HG03196 (cell line): ENCODE data around the gene ABCA8.
"Not testable (repeated sequence)": the region's sequence is repeated elsewhere in the genome, so short reads cannot be mapped to it uniquely, and the experiment has no call there.

ENCODE experiments used
- ATAC-seq: cut with Tn5 transposase; IDR thresholded peaks from one replicate; pipeline ENCODE4 v1.9.1; 2021; ENCODE audit not compliant: unreplicated experiment

Gene ABCA8

DNA sequence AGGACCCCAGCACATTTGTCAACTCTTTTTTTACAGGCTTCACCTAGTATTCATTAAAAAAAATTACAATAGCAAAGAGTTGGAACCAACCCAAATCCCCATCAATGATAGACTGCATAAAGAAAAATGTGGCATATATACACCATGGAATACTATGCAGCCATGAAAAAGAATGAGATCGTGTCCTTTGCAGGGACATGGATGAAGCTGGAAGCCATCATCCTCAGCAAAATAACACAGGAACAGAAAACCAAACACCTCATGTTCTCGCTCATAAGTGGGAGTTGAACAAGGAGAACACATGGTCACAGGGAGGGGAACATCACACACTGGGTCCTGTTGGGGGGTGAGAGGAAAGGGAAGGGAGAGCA lies 11.4 kb downstream of the ABCA8 start:
- ATAC-seq: not testable (repeated sequence)

DNA sequence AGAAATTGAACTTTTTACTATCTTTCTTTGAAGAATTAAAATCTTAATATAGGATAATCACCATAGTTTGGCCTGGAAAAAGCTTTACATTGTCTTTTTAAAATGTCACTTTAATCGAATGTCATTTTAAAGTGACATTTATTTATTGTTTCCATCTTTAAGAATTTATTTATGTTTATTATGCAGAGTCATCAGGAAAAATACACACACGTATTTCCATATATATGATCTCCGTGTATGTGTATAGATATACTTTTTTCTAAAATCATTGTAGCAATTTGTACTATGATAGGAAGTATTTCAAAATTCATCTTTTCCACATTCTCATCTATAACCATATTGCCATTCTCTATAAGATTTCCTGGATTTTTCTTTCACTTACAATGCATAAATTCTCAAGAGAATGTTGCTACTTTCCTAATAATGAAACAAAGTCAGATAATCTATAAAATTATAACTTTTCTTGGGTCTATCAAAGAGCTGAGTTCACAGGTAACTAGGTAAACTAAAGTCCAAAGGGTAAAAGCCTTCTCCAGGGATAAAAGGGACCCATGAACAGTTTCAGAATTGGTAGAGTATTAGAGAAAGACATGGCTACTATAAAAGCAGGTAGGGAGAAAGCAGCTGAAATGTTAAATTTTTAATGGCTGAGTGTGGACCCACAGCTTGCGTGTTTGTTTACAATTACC lies 11.9 kb downstream of the ABCA8 start:
- no peak for ATAC-seq

DNA sequence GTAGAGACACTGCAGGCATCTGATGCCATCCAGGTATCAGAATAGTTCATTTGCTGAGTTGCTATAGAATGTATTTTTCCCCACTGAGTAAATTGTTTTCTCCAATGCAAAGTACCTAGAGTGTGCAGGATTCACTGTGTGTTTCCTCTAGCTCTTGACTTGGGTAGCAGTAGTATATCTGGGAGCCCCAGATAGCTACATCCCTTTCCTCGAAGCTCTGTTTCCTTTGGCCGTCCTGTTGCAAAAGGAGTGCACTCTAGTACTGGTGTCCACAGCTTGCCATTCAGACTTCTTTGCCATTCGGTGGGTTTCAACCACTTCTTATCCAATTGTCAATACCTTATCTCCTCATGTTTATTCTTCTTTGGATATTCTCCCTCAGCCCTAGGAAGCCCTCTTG lies 12.8 kb downstream of the ABCA8 start:
- ATAC-seq: no peak

DNA sequence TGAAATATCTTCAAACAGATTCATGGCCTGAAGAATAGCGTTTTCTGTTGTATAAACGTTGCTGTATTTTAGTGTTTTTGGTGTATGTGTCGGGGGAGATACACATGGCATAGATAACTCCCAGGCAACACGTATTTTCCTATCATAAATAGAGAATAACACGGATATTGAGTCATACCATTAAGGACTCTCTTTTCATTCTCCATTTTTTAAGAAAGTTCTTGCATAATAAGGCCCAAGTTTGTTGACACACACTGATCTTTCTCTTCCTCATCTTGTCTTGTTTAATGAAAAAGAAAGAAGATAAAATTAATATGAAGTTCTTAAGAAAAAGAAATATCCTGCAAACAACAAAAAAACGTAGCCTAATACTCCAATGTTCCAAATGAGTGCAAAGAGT lies 13.4 kb downstream of the ABCA8 start:
- ATAC-seq: no peak

DNA sequence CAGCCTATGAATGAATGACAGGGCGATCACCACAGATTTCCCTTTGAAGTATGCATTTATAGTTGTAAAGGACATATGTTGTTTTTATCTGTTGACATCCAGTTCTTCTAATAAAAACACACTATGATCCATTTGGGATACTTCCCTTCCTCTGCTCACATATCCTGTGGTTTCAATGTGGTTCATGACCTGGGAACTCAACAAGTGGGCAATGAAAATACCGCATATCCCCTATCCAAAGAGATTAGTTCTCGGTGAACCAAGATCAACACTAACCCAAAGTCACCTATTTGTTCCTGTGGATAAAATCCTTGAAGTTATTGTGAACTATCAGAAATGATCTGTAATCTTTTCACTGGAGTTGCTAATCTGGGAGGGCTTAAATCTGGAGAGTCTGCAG lies 16.0 kb downstream of the ABCA8 start:
- no peak for ATAC-seq

DNA sequence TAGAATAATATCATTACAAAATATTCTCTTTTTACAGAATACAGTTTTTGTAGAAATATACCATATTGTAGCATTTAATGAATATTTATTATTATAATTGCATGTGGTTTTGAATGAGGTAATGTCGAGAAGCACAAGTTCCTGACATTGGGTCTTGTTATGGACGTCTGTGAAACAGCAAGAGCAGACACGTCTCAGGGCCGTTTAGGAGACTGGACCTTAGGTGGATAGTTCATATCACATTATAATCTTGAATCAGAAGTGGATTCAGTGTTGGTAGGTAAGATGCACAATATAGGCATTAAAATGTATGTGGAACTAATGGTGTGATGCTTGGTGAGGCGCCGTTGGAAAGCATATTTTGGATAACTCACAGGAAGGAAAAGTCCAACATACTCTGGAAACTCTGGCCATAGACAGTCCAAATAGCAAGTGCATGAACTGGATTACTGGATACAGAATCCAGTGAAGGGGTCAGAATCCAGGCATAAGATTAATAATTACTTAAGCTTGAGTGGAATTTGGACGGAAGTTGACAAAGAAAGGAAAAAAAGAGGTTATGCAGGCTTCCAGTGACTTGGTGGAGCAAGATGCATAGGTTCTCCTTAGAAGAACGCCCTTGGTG lies 17.2 kb downstream of the ABCA8 start:
- no peak for ATAC-seq

DNA sequence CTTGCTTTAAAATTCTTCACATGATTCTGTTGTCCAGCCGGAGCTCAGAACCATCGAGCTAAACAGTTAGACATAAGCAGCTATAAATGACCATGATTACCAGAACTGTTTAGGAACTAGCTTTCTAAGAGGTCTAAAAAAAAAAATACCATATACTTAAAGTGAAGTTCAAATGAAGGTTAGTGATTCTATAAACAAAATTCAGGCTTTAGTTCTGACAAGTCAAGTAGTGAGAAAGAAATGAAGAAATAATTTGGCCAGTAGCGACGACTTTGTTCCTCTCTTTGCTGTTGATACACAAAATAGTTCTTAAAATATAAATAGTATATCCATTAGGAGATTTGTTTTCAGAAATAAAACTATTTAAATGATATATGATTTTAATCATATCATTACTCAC lies 27.7 kb downstream of the ABCA8 start:
- ATAC-seq: no peak

DNA sequence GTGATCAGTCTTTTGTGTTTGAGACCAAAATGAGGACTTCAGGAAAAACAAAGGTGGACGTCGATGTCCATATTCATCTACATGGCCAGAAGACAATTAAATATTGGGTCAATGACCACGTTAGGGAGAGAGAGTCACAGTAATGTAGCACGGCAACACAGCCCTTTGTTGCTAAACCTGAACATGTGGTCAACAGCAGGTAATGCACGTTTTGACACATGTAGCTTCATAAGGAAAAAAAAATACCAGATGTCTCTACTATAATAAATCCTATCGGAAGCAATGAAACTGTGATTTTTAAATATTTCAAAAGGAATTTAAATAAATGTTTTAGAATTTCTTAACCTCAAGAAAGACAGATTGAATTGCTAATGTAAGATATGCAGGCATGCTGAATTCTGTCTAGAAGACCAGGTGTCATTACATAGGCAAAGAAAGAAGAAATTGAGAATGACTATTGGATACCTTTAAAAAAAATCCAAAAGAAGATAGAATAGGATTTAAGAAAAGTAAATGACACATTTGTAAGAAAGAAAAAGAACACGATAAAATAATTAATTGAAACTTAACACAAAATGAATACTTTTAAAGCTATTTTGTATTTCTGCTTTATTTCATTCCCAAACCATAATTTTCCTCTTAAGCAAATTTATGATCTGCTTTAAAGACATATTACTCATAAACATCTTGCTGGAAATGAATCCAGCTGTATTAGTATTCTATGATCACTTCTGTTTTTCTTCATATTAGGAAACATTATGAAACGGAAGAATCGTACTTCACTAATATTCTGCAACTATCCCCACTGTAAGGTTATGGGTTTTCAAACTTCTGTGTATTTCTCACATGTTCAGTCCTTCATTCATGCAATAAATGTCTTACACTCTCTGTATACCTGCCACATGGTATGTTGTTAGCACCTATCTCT lies 30.1 kb downstream of the ABCA8 start:
- no peak for ATAC-seq

DNA sequence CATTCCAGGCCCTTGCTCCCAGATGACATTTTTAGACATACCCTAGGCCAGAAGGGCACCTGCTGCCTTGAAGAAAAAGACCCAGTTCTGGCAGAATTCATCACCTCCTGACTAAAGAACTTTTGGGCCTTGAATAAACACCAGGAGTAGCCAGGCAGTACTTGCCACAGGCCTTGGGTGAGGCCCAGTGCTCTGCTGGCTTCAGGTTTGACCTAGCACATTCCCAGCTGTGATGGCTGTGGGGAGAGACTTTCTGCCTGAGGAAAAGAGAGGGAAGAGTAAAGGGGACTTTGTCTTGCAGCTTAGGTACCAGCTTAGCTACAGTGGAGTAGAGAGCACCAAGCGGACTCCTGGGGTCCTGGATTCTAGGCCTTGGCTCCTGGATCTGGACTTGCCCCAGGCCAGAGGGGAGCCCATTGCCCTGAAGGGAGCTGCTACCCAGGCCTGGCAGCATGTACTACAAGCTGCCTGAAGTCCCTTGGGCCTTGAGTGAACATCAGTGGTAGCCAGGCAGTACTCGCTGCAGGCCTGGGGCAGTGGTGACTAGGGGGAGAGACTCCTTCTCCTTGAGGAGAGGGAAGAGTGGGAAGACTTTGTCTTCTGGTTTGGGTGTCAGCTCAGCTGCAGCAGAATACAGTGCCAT lies 44.3 kb downstream of the ABCA8 start:
- ATAC-seq: no peak

DNA sequence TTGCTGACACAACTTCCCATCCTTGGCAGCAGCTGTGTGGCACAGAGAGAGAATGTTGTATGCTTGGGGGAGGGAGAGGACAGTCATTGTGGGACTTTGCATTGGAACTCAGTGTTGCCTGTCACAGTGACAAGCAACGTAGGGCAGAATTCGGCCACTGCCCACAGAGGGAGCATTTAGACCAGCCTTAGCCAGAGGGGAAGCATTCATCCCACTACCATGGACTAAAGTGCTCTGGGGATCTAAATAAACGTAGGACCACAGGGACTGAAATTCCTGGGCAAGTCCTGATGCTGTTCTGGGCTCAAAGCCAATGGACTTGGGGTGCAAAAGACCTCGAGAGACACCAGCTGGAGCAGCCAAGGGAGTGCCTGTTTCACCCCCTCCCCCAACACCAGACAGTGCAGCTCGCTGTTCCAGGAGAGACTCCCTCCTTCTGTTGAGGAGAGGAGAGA lies 44.9 kb downstream of the ABCA8 start:
- no peak for ATAC-seq

DNA sequence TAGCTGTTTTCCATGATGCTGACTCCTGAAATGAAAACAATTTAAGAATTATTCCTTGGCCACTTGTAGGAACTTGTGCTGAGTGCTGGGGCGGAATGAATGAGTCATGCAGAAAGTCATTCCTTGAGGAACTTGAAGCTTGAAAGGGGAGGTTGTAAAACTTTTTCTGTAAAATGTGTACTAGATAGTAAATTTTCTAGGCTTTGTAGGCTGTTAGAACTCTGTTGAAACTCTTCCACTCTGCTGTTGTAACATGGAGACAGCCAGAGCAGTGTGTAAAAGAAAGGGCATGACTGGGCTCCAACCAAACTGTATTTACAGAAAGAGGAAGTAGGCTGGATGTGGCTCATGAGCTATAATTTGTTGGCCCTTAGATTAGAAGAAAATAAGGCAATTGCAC lies 46.1 kb downstream of the ABCA8 start:
- no peak for ATAC-seq

DNA sequence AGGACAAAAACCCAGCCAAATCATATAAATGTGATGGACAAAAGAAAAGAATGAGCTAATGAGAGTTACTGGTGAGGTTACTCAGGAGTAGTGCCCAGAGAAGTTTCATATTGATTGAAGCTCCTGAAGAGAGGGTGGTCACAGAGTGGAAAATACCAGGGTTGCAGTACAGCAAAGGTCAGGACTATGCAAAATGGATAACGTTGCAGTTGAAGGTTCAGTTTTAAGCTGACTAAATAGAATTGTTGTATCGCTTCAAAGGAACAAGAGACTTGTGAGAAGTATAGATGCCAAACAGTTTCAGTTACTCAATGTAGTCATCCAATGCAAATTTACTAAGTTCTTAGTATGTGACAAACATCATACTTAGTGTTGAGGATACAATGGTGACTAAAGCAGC lies 47.1 kb downstream of the ABCA8 start:
- peak; percentile 51 for ATAC-seq

DNA sequence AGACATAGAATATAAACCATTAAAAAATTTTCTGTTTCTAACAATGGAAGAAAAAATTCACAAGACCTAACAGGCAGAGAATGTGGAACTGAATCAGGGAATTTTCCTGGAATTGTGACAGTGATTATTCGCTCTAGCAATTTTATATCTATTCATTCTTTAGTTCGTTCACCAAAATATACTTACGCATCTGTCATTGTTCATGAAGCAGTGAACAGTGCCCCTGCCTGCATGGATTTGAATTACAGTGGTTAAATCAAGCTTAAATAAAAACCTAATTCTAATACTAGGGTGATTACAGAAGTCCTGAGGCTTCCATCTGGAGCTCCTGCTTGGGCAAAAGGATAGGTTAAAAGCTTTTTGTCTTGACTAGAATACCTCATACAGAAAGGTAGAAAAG lies 48.6 kb downstream of the ABCA8 start:
- ATAC-seq: no peak

DNA sequence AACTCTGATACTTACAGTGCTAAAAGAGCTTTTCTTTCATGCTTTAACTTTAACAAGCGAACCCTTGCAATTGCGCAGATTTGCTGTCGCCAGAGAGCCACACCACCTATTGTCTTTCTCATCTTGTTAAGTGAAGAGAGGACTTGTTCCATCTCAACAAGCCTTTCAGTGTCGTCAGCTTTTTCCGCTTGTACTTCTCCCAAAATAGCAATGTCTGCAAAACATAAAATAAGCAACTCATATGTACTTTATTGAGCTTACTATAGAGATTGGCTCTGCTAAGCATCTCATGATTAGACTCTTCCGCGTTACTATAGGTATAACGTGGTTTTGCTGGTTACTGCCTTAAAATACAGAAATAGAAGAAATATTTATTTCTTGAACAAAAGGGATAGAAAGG lies 51.9 kb downstream of the ABCA8 start:
- ATAC-seq: no peak

DNA sequence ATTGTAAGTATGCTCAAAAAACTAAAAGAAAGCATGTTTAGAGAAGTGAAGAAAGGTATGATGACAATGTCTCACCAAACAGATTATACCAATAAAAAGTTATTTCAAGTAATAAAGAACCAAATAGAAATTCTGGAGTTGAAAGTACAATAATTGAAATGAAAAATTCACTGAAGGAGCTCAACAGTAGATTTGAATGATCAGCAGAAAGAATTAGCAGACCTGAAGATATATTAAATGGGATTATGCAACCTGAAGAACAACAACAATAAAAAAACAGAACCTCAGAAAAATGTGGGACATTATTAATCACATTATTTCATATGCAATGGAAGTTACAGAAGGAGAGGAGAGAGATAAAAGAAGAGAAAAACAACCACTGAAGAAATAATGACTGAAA lies 57.6 kb downstream of the ABCA8 start:
- ATAC-seq: no peak

DNA sequence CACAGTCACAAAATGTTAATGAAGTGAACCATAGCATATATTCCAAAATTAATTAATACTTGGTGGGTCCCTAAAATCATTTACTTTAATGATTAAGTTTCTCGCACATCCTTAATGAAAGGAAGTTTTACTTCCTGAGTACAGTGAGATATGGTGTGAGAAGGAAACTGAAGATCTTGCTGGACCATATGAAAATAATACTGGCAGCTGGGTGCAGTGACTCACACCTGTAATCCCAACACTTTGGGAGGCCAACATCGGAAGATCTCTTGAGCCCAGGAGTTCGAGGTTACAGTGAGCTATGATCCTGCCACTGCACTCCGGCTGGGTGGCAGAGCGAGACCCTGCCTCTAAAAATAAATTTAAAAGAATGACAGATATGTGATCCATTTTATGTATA lies 62.5 kb downstream of the ABCA8 start:
- ATAC-seq: no peak

DNA sequence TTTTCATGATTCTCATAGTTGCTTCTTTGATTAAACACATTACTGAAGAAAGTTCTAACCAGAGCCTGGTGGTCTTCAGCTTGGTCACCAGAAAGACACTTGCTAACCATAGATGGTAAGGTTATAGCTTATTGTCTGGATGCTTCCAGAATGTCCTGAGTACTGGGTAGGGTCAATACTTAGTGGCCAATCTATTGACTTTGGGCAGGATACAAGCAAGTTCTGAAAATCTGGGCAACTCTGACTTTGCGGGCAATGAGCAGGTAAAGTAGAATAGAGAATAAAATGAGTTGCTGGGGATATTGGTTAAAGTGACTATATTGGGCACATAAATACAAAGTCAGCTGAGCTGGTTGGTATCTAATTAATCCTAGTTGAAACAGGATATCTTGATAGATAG lies 63.0 kb downstream of the ABCA8 start:
- ATAC-seq: no peak

DNA sequence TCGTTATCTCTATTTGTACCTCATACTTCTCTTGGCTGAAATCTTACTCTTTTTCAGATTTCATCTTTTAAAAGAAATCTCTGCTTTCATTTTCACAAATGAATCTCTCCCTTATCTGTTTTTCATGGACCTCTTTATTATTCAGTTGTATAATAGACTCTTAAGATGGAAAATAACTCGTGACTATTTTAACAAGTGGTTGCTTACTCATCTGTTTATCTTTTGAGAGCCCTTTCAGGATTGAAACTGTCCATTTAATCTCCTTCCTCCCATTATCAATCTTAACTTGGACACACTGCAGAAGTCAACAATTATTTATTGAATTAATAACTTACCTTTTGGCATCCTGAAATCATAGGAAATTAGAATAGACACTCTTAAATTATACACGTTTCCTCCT lies 68.8 kb downstream of the ABCA8 start:
- no peak for ATAC-seq

DNA sequence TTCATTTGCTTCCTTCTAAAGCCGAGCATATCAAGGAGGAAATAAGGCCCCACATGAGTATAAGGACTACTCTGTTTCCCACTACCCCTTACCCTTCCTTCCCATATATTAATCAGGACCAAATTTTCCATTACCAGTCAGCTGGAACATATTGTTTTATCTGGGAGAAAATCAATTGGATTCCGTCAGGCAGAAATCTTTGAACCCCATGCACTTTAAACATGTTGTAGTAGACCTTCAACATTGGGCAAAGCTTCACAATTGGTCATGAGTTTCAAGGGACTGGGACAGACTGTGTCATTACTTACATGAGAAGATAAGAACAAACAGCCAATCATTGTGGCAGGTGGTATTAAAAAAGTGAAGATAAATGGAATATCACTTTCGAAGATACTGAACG lies 70.3 kb downstream of the ABCA8 start:
- ATAC-seq: no peak

DNA sequence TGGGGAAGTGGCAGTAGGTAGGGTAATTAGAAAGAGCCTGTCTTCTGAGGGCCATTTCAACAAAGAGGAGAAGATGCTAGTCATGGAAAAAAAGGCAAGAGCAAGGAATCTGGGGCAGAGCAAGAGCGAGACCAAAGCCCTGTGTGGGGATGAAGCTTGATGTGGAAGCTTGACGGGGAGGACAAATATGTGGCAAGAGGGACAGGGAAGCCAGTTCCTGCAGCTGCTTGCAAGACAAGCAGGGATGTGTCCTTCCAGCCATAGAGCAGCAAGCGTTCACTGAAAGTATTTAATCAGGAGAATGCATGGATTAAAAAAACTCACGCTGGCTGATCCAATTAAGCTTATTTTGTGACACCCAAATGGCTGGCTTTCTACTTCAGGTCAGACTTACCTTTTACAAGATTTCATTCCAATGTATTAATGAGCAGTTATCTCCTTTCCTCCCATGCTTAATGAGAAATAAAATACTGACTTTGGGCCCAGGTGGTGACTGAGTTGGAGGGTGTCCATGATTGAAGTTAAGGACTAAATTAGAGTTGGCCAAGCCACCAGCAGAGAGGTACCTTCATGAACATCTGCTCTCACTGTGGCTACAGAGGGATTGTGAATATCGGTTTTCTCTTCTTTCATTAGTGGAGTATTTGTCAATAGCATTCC lies 76.8 kb downstream of the ABCA8 start:
- no peak for ATAC-seq

DNA sequence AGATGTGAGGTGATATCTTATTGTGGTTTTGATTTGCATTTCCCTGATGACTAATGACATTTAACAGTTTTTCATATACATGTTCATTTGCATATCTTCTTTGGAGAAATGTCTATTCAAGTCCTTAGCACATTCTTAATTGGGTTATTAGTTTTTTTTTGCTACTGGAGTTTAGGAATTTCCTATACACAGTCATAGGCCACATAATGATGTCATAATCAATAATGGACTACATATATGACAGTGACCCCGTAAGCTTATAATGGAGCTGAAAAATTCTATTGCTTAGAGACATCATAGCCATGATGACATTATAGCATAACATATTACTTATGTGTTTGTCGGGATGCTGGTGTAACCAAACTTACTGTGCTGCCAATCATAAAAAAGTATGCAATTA lies 83.7 kb downstream of the ABCA8 start:
- ATAC-seq: no peak
